ENCODE data around the gene ARL10.

Gene ARL10

DNA sequence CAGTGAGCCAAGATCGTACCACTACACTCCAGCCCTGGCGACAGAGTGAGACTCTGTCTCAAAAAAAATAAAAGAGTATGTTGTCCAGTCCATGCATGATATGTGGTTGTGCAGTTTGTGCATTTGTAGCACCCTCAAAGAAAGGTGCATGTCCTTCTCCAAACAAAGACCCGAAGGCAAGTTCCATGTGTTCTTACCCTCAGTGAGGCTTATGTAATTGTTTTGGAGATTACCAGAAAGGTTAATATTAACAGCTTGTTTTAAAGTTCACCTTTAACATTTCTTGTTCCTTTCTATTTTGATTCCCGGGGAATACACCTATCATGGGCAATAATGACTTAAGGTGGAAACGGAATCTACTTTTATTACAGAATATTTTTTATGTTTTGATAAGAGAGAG lies 26.0 kb upstream of the ARL10 start:
- Histone ChIP-seq H2AFZ (ENCODE audit: low read depth, low read length) (no peak overlapping the region), H3K4me1 (ENCODE audit: insufficient read depth, low read length) (no peaks in the 10 kb centered on the region), H3K27me3 (ENCODE audit: insufficient read depth, low read length, poor library complexity) (no peaks in the 10 kb centered on the region), H3K79me2 (ENCODE audit: insufficient read depth, low read length) (no peaks in the 10 kb centered on the region), H3K4me3 (ENCODE audit: low read depth in 1 of 2, low read length in 2 of 2) (no peak overlapping the region), H4K20me1 (ENCODE audit: insufficient read depth, low read length) (no peaks in the 10 kb centered on the region), H3K36me3 (ENCODE audit: insufficient read depth, low read length) (peaks cover 18% of the 10 kb centered on the region), H3K9me3 (ENCODE audit: insufficient read depth, low read length, severe bottlenecking) (no peaks in the 10 kb centered on the region), H3K4me2 (ENCODE audit: insufficient read depth, low read length) (no peak overlapping the region), H3K27ac (ENCODE audit: low read length) (no peak overlapping the region), H3K9ac (ENCODE audit: low read depth, low read length) (no peak overlapping the region)
- TF ChIP-seq, protein P1, sequence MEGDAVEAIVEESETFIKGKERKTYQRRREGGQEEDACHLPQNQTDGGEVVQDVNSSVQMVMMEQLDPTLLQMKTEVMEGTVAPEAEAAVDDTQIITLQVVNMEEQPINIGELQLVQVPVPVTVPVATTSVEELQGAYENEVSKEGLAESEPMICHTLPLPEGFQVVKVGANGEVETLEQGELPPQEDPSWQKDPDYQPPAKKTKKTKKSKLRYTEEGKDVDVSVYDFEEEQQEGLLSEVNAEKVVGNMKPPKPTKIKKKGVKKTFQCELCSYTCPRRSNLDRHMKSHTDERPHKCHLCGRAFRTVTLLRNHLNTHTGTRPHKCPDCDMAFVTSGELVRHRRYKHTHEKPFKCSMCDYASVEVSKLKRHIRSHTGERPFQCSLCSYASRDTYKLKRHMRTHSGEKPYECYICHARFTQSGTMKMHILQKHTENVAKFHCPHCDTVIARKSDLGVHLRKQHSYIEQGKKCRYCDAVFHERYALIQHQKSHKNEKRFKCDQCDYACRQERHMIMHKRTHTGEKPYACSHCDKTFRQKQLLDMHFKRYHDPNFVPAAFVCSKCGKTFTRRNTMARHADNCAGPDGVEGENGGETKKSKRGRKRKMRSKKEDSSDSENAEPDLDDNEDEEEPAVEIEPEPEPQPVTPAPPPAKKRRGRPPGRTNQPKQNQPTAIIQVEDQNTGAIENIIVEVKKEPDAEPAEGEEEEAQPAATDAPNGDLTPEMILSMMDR (IDR thresholded peaks at IDR 0.05; ENCODE audit: borderline replicate concordance, extremely low read depth, low read length, poor library complexity, severe bottlenecking): no peak
- TF ChIP-seq EZH2 (IDR thresholded peaks at IDR 0.05; ENCODE audit: borderline replicate concordance, low read depth, low read length, severe bottlenecking): no peak
- DNase-seq: no peak
- ATAC-seq (ENCODE audit: insufficient read depth, low read depth): no peak

DNA sequence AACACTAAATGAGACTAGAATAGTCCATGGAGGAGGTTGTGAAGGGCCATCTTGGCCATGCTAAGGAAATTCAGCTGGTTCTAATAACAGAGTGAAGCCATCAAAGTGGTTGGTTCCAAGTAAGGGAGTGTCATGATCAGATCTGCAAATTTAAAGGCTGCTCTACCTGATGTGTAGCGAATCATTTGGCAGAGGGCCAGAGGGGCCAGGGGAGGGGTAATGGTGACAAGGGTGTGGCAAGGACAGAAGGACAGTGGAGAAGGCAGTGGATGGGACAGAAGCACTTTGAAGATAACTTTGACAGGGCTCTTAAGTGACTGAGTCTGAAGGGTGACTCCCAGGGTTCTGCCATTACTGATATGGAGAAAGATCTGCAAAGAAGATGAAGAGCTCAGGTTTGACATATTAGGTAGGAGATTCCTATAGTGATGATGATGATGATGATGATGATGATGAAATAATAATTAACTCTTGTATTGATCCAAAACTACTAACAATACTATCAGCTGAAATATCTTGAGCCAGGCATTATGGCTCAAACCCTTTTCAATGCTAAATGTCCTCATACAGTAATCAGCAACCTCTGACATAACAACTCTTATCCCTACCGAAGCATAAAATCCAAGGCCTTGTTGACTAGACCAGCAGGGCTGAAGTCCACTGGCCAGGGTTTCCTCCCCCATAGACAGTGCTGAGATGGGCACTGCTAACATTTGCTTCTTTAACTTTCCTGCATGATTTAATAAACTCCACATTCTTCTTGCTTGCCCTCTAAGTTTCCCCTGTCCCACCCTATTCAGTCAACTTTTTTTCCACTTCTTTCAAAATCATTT lies 23.7 kb upstream of the ARL10 start:
- H4K20me1 ChIP-seq (ENCODE audit: insufficient read depth, low read length): no peaks in the 10 kb centered on the region
- H3K27ac ChIP-seq (ENCODE audit: low read length): no peak overlapping the region
- no peak overlapping the region for H2AFZ ChIP-seq (ENCODE audit: low read depth, low read length)
- ATAC-seq (ENCODE audit: insufficient read depth, low read depth): no peak
- TF ChIP-seq, protein P1 (IDR thresholded peaks at IDR 0.05; ENCODE audit: borderline replicate concordance, extremely low read depth, low read length, poor library complexity, severe bottlenecking): no peak
- TF ChIP-seq EZH2 (IDR thresholded peaks at IDR 0.05; ENCODE audit: borderline replicate concordance, low read depth, low read length, severe bottlenecking): no peak
- H3K9me3 ChIP-seq (ENCODE audit: insufficient read depth, low read length, severe bottlenecking): no peaks in the 10 kb centered on the region
- H3K4me1 ChIP-seq (ENCODE audit: insufficient read depth, low read length): no peaks in the 10 kb centered on the region
- H3K4me3 ChIP-seq (ENCODE audit: low read depth in 1 of 2, low read length in 2 of 2): no peak overlapping the region
- H3K27me3 ChIP-seq (ENCODE audit: insufficient read depth, low read length, poor library complexity): no peaks in the 10 kb centered on the region
- DNase-seq: no peak
- peaks cover 39% of the 10 kb centered on the region for H3K36me3 ChIP-seq (ENCODE audit: insufficient read depth, low read length)
- H3K9ac ChIP-seq (ENCODE audit: low read depth, low read length): no peak overlapping the region
- no peaks in the 10 kb centered on the region for H3K79me2 ChIP-seq (ENCODE audit: insufficient read depth, low read length)
- no peak overlapping the region for H3K4me2 ChIP-seq (ENCODE audit: insufficient read depth, low read length)

DNA sequence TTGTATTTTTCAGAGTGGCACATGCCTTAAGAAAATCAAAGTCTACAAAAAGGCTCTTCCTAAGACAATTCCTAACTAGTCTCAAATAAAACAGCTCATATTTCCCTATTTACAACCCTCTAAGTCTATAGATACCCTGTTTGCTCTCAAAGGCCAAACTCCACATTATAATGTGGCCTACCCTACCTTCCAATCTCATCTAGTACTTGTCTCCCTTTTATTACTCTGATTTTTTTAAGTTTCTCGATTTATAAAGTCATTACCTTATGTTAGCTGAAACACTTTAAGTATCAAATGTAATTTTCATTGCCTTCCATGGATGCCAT lies 23.2 kb upstream of the ARL10 start:
- ATAC-seq (ENCODE audit: insufficient read depth, low read depth) (no peak), DNase-seq (no peak)
- Histone ChIP-seq H3K79me2 (ENCODE audit: insufficient read depth, low read length) (no peaks in the 10 kb centered on the region), H4K20me1 (ENCODE audit: insufficient read depth, low read length) (no peaks in the 10 kb centered on the region), H3K9ac (ENCODE audit: low read depth, low read length) (no peak overlapping the region), H3K4me1 (ENCODE audit: insufficient read depth, low read length) (no peaks in the 10 kb centered on the region), H3K27me3 (ENCODE audit: insufficient read depth, low read length, poor library complexity) (no peaks in the 10 kb centered on the region), H2AFZ (ENCODE audit: low read depth, low read length) (no peak overlapping the region), H3K4me3 (ENCODE audit: low read depth in 1 of 2, low read length in 2 of 2) (no peak overlapping the region), H3K9me3 (ENCODE audit: insufficient read depth, low read length, severe bottlenecking) (no peaks in the 10 kb centered on the region), H3K4me2 (ENCODE audit: insufficient read depth, low read length) (no peak overlapping the region), H3K27ac (ENCODE audit: low read length) (no peak overlapping the region), H3K36me3 (ENCODE audit: insufficient read depth, low read length) (peaks cover 39% of the 10 kb centered on the region)
- TF ChIP-seq, protein P1 (IDR thresholded peaks at IDR 0.05; ENCODE audit: borderline replicate concordance, extremely low read depth, low read length, poor library complexity, severe bottlenecking): no peak
- no peak for TF ChIP-seq EZH2 (IDR thresholded peaks at IDR 0.05; ENCODE audit: borderline replicate concordance, low read depth, low read length, severe bottlenecking)

All from DND-41 (cell line).